HG03354 (cell line): ENCODE data around the gene PKNOX1.
"Not testable (repeated sequence)": the region's sequence is repeated elsewhere in the genome, so short reads cannot be mapped to it uniquely, and the experiment has no call there.

Source experiments
- ATAC-seq: cut with Tn5 transposase; IDR thresholded peaks from one replicate; pipeline ENCODE4 v1.9.1; 2021; ENCODE audit warnings: mild to moderate bottlenecking; ENCODE audit not compliant: unreplicated experiment, poor library complexity, severe bottlenecking

The PKNOX1 gene

GRCh38 chr21:43012596-43012995 lies 38.2 kb downstream of the PKNOX1 start:
- no peak for ATAC-seq

GRCh38 chr21:43015906-43016540 lies 41.7 kb downstream of the PKNOX1 start:
- ATAC-seq = no peak

- no peak for ATAC-seq
Measured at GRCh38 chr21:43016728-43017127, 42.4 kb downstream of the PKNOX1 start.

- ATAC-seq = no peak
Measured at GRCh38 chr21:43018519-43018918, 44.2 kb downstream of the PKNOX1 start.

- no peak for ATAC-seq
Measured at GRCh38 chr21:43020177-43020576, 45.8 kb downstream of the PKNOX1 start.

GRCh38 chr21:43020771-43021170 lies 46.4 kb downstream of the PKNOX1 start:
- ATAC-seq = no peak

GRCh38 chr21:43021191-43021590 lies 46.8 kb downstream of the PKNOX1 start:
- no peak for ATAC-seq

- ATAC-seq = no peak
Measured at GRCh38 chr21:43021756-43022600, 47.6 kb downstream of the PKNOX1 start.

- no peak for ATAC-seq
Measured at GRCh38 chr21:43023175-43023574, 48.8 kb downstream of the PKNOX1 start.

GRCh38 chr21:43024439-43025136 lies 50.2 kb downstream of the PKNOX1 start:
- no peak for ATAC-seq

GRCh38 chr21:43025636-43026180 lies 51.3 kb downstream of the PKNOX1 start:
- no peak for ATAC-seq

GRCh38 chr21:43027846-43028731 lies 53.7 kb downstream of the PKNOX1 start:
- ATAC-seq = no peak

- no peak for ATAC-seq
Measured at GRCh38 chr21:43029785-43030184, 55.4 kb downstream of the PKNOX1 start.

- no peak for ATAC-seq
Measured at GRCh38 chr21:43031121-43031619, 56.8 kb downstream of the PKNOX1 start.

- no peak for ATAC-seq
Measured at GRCh38 chr21:43034101-43034500, 59.7 kb downstream of the PKNOX1 start.

GRCh38 chr21:43034826-43035225 lies 60.5 kb downstream of the PKNOX1 start:
- ATAC-seq = no peak

GRCh38 chr21:43036889-43037288 lies 62.5 kb downstream of the PKNOX1 start:
- not testable (repeated sequence) for ATAC-seq

- not testable (repeated sequence) for ATAC-seq
Measured at GRCh38 chr21:43037918-43038658, 63.7 kb downstream of the PKNOX1 start.

GRCh38 chr21:43038659-43039044 lies 64.3 kb downstream of the PKNOX1 start:
- ATAC-seq = not testable (repeated sequence)
